GM18907 (cell line): ENCODE results near the gene FKBP4.

ENCODE experiments used
- ATAC-seq: cut with Tn5 transposase; IDR thresholded peaks from one replicate; pipeline ENCODE4 v1.9.1; 2021; ENCODE audit warnings: mild to moderate bottlenecking, moderate library complexity; ENCODE audit not compliant: unreplicated experiment

FKBP4 gene

GRCh38 chr12:2842948-2843347 lies 48.2 kb downstream of the FKBP4 start:
- no peak for ATAC-seq

GRCh38 chr12:2844786-2845185 lies 50.0 kb downstream of the FKBP4 start:
- no peak for ATAC-seq

GRCh38 chr12:2845280-2845679 lies 50.5 kb downstream of the FKBP4 start:
- ATAC-seq: no peak

DNA sequence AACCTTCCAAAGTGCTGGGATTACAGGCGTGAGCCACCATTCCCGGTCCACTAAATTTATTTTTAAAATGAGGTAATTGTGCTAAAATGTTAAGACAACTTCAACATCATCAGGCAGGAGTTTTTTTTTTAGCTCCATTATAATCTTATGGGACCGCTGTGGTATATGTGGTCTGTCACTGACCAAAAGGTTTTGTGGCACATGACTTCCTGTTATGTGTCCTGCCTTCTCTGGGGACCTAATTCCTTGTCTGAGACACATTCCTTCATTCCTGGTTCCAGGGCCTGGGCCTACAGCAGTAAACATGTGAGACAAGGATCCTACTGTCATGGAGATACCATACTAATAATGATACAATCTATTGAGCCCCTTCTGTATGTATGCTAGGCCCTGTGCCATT lies 57.2 kb downstream of the FKBP4 start:
- ATAC-seq: no peak

- ATAC-seq: no peak
Observed at GRCh38 chr12:2853626-2854025, 58.9 kb downstream of the FKBP4 start.
